Tibial nerve (tissue), 4 donors: ENCODE measurements around the gene SHISA6.

Experiments
- CTCF ChIP-seq, 5 experiments: fragments of 200-600 bp in 3 of 5; fragments of 450-650 bp in 2 of 5; sonication (generic) in 3 of 5; IDR thresholded peaks; one replicate each; pipeline ENCODE4 v1.5.1; 2016 to 2019; ENCODE audit warnings: antibody characterized with exemption in 5 of 5, mild to moderate bottlenecking in 3 of 5, moderate library complexity in 2 of 5
- EP300 ChIP-seq, 2 donors: sonication (generic); formaldehyde crosslinking; IDR thresholded peaks; one replicate each; pipeline ENCODE4 v1.6.1; 2017; ENCODE audit warnings: antibody characterized with exemption in 2 of 2, mild to moderate bottlenecking in 1 of 2

GRCh38 chr17:11334493-11334892 is 93.5 kb downstream of the SHISA6 start:
- TF ChIP-seq CTCF (IDR thresholded peaks at IDR 0.05), result no peak
- no peak for TF ChIP-seq EP300 (IDR thresholded peaks at IDR 0.05)
